Ovary (tissue), 3 donors: ENCODE results near the gene NT5C3B.

Source experiments
- CTCF ChIP-seq, 3 donors: fragments of 450-650 bp in 2 of 3; fragments of 200-600 bp in 1 of 3; IDR thresholded peaks; one replicate each; pipeline versions ENCODE4 v1.5.1 to v1.8.0; 2016 to 2022; ENCODE audit warnings: antibody characterized with exemption in 3 of 3, mild to moderate bottlenecking in 1 of 3
- EP300 ChIP-seq: sonication (generic); formaldehyde crosslinking; IDR thresholded peaks from one replicate; pipeline ENCODE4 v1.6.1; 2017; ENCODE audit warnings: antibody characterized with exemption
- POLR2A ChIP-seq: fragments of 450-650 bp; IDR thresholded peaks from one replicate; pipeline ENCODE4 v1.6.1; 2017; ENCODE audit warnings: antibody characterized with exemption, mild to moderate bottlenecking, moderate library complexity
- donor health status: DM: no; HTN: no; CAD: no.

GRCh38 chr17:41823580-41823979 lies 12.5 kb downstream of the NT5C3B start:
- TF ChIP-seq CTCF (IDR thresholded peaks at IDR 0.05): no peak
- no peak for TF ChIP-seq POLR2A
- no peak for TF ChIP-seq EP300
